HUES48 (cell line): ENCODE results near the gene HIF3A.
"Not testable (repeated sequence)": the region's sequence is repeated elsewhere in the genome, so short reads cannot be mapped to it uniquely, and the experiment has no call there.

Experiments used
- H3K27ac ChIP-seq: one replicate; pipeline ENCODE4 v1.7.0; 2013; ENCODE audit warnings: low read depth, low read length, inconsistent platforms
- H3K27me3 ChIP-seq: 2 replicates; pipeline ENCODE4 v1.6.1; 2013; ENCODE audit warnings: mild to moderate bottlenecking, low read length; ENCODE audit not compliant: control insufficient read depth, insufficient read depth
- H3K36me3 ChIP-seq: 2 replicates; pipeline ENCODE4 v1.6.1; 2013; ENCODE audit warnings: low read length; ENCODE audit not compliant: control insufficient read depth, insufficient read depth
- H3K4me1 ChIP-seq: 2 replicates; pipeline ENCODE4 v1.6.1; 2013; ENCODE audit warnings: mild to moderate bottlenecking, low read length; ENCODE audit not compliant: control insufficient read depth, insufficient read depth
- H3K4me3 ChIP-seq: 2 replicates; pipeline ENCODE4 v1.5.1; 2013; ENCODE audit warnings: mild to moderate bottlenecking, low read depth, low read length
- H3K9ac ChIP-seq: 2 replicates; pipeline ENCODE4 v1.6.1; 2013; ENCODE audit warnings: mild to moderate bottlenecking, low read depth, low read length, moderate library complexity
- H3K9me3 ChIP-seq: 2 replicates; pipeline ENCODE4 v1.6.1; 2013; ENCODE audit warnings: low read length; ENCODE audit not compliant: control insufficient read depth, insufficient read depth

The HIF3A gene

DNA sequence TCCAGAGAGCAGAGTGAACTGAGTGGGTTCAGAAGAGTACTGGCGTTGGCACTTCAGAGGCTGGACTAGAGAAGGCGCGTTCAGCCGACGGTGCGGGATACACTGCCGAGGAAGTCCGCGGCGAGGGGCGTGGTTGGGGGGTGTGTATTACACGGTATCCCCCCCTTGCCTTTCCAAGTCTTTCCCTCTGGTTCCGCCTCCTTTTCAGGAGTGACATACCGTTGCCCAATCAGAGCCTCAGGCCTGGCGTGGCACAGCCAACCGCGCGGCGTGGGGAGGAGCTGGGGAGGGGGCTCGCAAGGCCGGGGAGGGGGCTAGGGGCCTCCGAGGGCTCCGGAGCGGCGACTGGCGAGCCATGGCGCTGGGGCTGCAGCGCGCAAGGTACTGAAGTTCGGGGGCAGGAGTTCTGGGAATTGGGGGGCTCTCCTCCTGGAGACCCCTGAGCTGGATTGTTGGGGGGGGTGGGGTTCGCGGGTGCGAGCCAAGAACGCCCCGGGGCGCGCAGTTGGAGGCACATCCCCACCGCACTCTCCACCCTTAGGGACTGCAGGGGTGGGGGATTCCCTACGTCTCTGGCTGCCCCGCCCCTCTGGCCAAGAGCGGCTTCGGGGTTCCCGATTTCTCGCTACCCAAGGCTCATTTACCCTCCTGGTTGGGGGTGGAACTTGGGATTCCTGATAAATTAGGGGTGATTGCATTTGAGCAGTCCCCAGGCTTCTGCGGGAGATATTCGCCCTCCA is at the start of gene HIF3A:
HIF3A (plus strand) TSS at position 321 of the 740 bp plus-strand sequence; CDS start at position 356, 35 bp downstream.
- Histone ChIP-seq H3K9ac (no peak within 1 kb of the TSS), H3K4me1 (peaks cover 28% of the 10 kb centered on the region), H3K36me3 (no peaks in the 10 kb centered on the region), H3K4me3 (peak within 1 kb of the TSS; percentile 76), H3K27me3 (0 out of 2 replicates have a peak, but pooled peaks cover 8% of the 10 kb centered on the region), H3K9me3 (no peaks in the 10 kb centered on the region), H3K27ac (no peak within 1 kb of the TSS)

DNA sequence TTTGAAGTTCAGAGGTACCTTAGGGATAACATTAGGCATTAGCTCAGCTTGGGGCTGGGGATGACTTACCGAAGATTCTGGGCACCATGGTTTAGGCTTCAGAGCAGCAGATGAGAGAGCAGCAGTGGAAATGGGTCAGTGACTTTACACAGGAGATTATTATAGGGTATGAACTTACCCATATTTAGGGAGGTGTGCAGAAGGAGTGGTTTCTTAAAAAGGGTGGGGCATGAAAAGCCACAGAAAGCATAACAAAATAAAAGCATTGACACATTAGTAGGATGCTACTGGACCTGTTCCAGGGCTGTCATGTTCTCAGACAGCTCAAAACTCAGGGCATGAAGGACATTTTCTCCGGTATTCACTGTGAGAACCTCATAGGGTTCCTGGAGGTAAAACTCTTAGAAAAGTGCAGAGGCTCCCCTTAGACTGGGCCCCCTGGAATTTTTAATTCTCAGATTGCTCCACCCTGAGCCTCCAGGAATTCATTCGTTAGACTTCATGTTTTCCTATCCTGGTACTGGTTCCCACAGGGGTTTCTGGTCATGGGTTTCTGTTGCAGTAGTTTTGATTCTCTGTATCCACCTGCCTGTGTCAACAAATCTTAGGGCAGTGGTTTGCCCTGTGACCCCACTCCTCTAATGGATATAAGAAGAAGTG is 46.6 kb upstream of the HIF3A start:
- no peak overlapping the region for H3K9ac ChIP-seq
- H3K27me3 ChIP-seq = no peaks in the 10 kb centered on the region; the same call in 1 of the 2 replicates
- no peaks in the 10 kb centered on the region for H3K36me3 ChIP-seq
- H3K9me3 ChIP-seq = no peaks in the 10 kb centered on the region
- H3K27ac ChIP-seq = no peak overlapping the region
- peaks cover 2% of the 10 kb centered on the region; the same call in 1 of the 2 replicates for H3K4me1 ChIP-seq
- no peak overlapping the region for H3K4me3 ChIP-seq

DNA sequence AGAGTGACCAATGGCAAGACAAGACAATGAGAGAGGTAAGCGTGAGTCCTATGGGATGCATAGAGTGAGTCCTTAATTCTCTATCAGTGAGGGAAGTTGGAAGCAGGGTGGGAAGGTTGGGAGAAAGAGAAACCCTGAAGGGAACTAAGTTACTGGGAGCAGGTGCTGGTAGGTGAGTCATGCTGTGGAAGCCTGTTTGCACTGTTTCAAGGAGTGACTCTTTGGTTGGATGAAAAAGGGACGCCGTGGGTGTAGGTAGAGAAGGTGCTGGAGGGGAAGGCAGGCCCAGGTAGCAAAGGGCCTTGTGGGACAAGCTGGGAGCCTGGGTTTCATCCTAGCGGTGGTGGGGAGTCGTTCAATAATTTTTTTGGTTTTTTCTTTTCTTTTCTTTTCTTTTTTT is 45.4 kb upstream of the HIF3A start:
- no peak overlapping the region for H3K9ac ChIP-seq
- H3K4me1 ChIP-seq = peaks cover 2% of the 10 kb centered on the region; the same call in 1 of the 2 replicates

DNA sequence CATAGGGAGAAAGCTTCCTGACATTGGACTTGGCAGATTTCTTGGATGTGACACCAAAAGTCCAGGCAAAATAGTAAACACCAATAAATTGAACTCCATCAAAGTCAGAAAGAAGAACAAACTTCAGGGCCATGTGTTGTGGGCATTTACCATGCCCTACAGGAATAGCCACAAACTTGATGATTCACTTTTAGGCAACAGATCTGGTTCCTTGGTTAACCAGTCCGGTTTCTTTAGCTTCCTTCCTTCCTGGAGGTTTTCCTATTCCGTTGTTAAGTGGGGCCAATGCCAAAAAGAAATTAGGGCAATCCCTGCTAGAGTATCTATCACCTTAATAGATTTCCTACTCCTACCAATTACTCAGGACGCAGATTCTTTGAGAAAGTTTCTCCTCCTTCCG is 42.1 kb upstream of the HIF3A start:
- Histone ChIP-seq H3K27ac (no peak overlapping the region), H3K4me3 (no peak overlapping the region), H3K4me1 (no peaks in the 10 kb centered on the region), H3K36me3 (no peaks in the 10 kb centered on the region), H3K27me3 (no peaks in the 10 kb centered on the region; the same call in 1 of the 2 replicates), H3K9me3 (no peaks in the 10 kb centered on the region), H3K9ac (no peak overlapping the region)

More for the DNA sequence above, 45.4 kb upstream of the HIF3A start:
- no peak overlapping the region for H3K27ac ChIP-seq
- no peaks in the 10 kb centered on the region for H3K36me3 ChIP-seq
- H3K4me3 ChIP-seq = no peak overlapping the region
- no peaks in the 10 kb centered on the region for H3K9me3 ChIP-seq
- H3K27me3 ChIP-seq = no peaks in the 10 kb centered on the region; the same call in 1 of the 2 replicates

DNA sequence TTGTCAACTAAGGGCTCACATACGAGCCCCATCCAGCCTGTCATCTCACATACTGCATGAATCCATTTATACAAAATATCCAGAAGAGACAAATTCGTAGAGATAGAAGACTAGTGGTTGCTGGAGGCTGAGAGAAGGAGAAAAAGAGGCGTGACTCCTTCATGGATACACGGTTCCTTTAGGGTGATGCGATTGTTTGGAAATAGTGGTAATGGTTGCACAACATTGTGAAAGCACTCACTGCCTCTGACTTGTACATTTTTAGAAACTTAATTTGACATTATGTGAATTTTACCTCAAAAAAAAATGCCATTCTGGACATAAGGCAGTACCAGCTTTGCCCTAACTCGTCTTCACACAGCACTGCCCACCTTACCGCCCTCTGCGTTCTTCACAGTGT is 40.0 kb upstream of the HIF3A start:
- Histone ChIP-seq H3K9ac (no peak overlapping the region), H3K27ac (no peak overlapping the region), H3K4me1 (no peaks in the 10 kb centered on the region), H3K9me3 (no peaks in the 10 kb centered on the region), H3K4me3 (no peak overlapping the region), H3K27me3 (no peaks in the 10 kb centered on the region; the same call in 1 of the 2 replicates), H3K36me3 (no peaks in the 10 kb centered on the region)

DNA sequence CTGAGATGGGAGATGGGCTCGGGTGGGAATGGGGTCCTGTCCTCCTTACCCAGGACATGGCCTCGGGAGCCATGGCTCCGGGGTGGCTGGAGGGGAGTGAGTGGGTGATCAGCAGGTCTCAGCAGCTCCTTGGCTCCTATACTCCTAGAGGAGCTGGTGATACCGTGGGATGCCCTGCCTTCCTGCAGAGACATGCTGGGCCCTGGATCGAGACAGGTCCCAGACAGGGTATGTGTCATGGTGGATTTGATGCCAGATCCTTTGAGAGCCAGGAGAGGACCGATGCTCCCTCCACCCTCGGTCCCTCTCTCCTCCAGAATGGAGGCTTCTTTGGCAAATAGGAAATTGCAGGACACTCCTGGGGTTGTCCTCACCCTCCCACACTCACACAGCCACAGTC is 35.3 kb upstream of the HIF3A start:
- not testable (repeated sequence) for H3K27me3 ChIP-seq, H3K27ac ChIP-seq, H3K4me3 ChIP-seq, H3K9ac ChIP-seq, H3K4me1 ChIP-seq, H3K9me3 ChIP-seq, H3K36me3 ChIP-seq

DNA sequence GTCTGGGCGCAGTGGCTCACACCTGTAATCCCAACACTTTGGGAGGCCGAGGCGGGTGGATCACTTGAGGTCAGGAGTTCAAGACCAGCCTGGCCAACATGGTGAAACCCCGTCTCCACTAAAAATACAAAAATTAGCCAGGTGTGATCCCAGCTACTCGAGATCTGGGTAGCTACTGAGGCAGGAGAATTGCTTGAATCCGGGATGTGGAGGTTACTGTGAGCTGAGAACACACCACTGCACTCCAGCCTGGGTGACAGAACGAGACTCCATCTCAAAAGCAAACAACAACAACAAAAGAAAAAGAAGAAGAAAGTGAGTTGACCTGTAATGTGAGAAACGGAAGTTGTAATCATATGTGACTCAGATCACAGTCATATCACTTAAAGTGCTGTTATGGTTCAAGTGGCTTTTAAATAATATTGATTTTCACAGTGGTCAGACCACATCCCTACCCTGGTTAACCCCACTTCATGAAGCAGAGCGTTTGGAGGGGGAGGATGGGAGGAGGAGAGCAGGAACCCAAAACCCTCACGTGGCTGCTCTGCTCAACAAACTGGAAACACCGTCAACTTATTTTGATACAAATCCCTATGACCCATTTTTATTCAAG is 34.1 kb upstream of the HIF3A start:
- not testable (repeated sequence) for H3K9ac ChIP-seq, H3K4me3 ChIP-seq, H3K27ac ChIP-seq, H3K9me3 ChIP-seq, H3K27me3 ChIP-seq, H3K36me3 ChIP-seq, H3K4me1 ChIP-seq

DNA sequence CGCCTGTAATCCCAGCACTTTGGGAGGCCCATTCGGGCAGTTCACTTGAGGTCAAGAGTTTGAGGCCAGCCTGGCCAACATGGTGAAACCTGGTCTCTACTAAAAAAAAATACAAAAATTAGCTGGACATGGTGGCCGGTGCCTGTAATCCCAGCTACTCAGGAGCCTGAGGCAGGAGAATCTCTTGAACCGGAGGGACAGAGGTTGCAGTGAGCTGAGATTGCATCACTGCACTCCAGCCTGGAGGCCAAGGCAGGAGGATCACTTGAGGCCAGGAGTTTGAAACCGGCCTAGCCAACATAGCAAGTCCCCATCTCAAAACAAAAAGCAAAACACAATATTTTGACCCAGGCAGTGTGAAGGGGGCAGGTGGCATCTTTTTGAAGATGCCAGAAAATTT is 32.0 kb upstream of the HIF3A start:
- H3K27me3 ChIP-seq, H3K4me1 ChIP-seq, H3K4me3 ChIP-seq, H3K27ac ChIP-seq, H3K36me3 ChIP-seq, H3K9me3 ChIP-seq, H3K9ac ChIP-seq: not testable (repeated sequence)

DNA sequence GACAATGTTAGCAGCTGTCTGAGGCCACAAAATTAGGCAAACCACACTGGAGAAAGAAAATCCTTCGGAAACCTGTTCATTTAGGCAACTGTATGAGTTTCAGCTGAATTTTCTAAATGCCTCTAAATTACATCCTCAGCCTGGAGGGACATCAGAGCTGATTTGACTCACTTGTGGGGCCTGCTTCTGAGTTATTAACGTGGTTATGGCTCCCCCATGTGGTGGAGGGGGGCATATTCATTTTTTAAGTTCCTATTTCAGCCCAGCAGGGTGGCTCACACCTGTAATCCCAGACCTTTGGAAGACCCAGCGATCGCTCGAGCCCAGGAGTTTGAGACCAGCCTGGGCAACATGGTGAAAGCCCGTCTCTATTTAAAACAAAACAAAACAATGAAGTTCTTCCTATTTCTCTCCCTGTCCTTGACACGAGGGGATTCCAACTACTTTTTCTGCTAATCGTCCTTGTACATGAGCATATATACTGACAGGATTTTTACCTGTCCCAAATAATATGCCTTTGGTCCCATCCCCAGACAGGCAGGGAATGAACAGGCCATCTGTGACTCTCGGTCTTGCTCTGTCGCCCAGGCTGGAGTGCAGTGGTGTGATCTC is 31.5 kb upstream of the HIF3A start:
- Histone ChIP-seq H3K27me3 (no peaks in the 10 kb centered on the region), H3K4me1 (peaks cover 4% of the 10 kb centered on the region), H3K4me3 (no peak overlapping the region), H3K27ac (no peak overlapping the region), H3K9me3 (no peaks in the 10 kb centered on the region), H3K36me3 (no peaks in the 10 kb centered on the region), H3K9ac (no peak overlapping the region)

DNA sequence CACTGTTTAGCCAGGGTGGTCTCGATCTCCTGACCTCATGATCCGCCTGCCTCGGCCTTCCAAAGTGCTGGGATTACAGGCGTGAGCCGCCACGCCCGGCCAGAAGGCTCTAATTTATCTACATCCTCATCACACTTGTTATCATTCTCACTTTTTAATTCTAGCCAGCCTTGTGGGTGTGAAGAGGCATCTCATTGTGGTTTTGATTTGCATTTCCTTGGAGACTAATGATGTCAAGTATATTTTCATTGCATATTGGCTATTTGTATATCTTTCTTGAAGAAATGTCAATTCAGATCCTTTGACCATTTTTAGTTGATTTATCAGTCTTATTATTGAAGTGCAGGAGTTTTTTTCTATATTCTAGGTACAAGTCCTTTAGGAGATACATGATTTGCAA is 27.7 kb upstream of the HIF3A start:
- H3K36me3 ChIP-seq = no peaks in the 10 kb centered on the region
- H3K4me1 ChIP-seq = peaks cover 20% of the 10 kb centered on the region
- H3K27me3 ChIP-seq = no peaks in the 10 kb centered on the region
- no peaks in the 10 kb centered on the region for H3K9me3 ChIP-seq
- no peak overlapping the region for H3K9ac ChIP-seq
- no peak overlapping the region for H3K27ac ChIP-seq
- H3K4me3 ChIP-seq = no peak overlapping the region
